Activated CD4-positive, alpha-beta T cell treated with anti-CD3 and anti-CD28 coated beads, Interleukin-2, Interleukin-4, amounts not matched to agents 100 ng/mL and 50 ng/mL, durations not matched to agents 16 hours and 8 hours (primary cell): ENCODE results near the gene CPNE4.
"Not testable (repeated sequence)": the region's sequence is repeated elsewhere in the genome, so short reads cannot be mapped to it uniquely, and the experiment has no call there.

ENCODE experiments used
- DNase-seq: peaks from one replicate; pipeline ENCODE4 v3.0.0-alpha.2; 2020; ENCODE audit warnings: low spot score

The CPNE4 gene

GRCh38 chr3:131957980-131958379 is 76.8 kb downstream of the CPNE4 start:
- no peak for DNase-seq

- no peak for DNase-seq
Observed at GRCh38 chr3:131957511-131957910, 77.3 kb downstream of the CPNE4 start.

- no peak for DNase-seq
Observed at GRCh38 chr3:131948806-131949205, 86.0 kb downstream of the CPNE4 start.

GRCh38 chr3:131944676-131945075 is 90.1 kb downstream of the CPNE4 start:
- DNase-seq = no peak

- no peak for DNase-seq
Observed at GRCh38 chr3:131933665-131934064, 101.1 kb downstream of the CPNE4 start.

GRCh38 chr3:131928593-131928992 is 106.2 kb downstream of the CPNE4 start:
- no peak for DNase-seq

GRCh38 chr3:131925571-131925970 is 109.2 kb downstream of the CPNE4 start:
- DNase-seq = no peak

- DNase-seq = no peak
Observed at GRCh38 chr3:131922356-131922755, 112.5 kb downstream of the CPNE4 start.

GRCh38 chr3:131917006-131917405 is 117.8 kb downstream of the CPNE4 start:
- no peak for DNase-seq

- DNase-seq = no peak
Observed at GRCh38 chr3:131914090-131914691, 120.6 kb downstream of the CPNE4 start.

- DNase-seq = no peak
Observed at GRCh38 chr3:131912255-131912654, 122.6 kb downstream of the CPNE4 start.

GRCh38 chr3:131907796-131908195 is 127.0 kb downstream of the CPNE4 start:
- no peak for DNase-seq

GRCh38 chr3:131903988-131904415 is 130.8 kb downstream of the CPNE4 start:
- no peak for DNase-seq

GRCh38 chr3:131901686-131902085 is 133.1 kb downstream of the CPNE4 start:
- DNase-seq = no peak

GRCh38 chr3:131900891-131901290 is 133.9 kb downstream of the CPNE4 start:
- no peak for DNase-seq

- no peak for DNase-seq
Observed at GRCh38 chr3:131899021-131899420, 135.8 kb downstream of the CPNE4 start.

GRCh38 chr3:131898346-131898745 is 136.5 kb downstream of the CPNE4 start:
- no peak for DNase-seq

- DNase-seq = no peak
Observed at GRCh38 chr3:131896285-131896684, 138.5 kb downstream of the CPNE4 start.

GRCh38 chr3:131895766-131896165 is 139.0 kb downstream of the CPNE4 start:
- no peak for DNase-seq

GRCh38 chr3:131892331-131892730 is 142.5 kb downstream of the CPNE4 start:
- DNase-seq = no peak

- not testable (repeated sequence) for DNase-seq
Observed at GRCh38 chr3:131885871-131886270, 148.9 kb downstream of the CPNE4 start.

GRCh38 chr3:131883711-131884407 is 151.0 kb downstream of the CPNE4 start:
- DNase-seq = no peak

- no peak for DNase-seq
Observed at GRCh38 chr3:131883086-131883485, 151.7 kb downstream of the CPNE4 start.

GRCh38 chr3:131881777-131882176 is 153.0 kb downstream of the CPNE4 start:
- no peak for DNase-seq
